ENCODE results near the gene ZNF148. TPM values are rescaled to one million over a fixed set of nuclear protein-coding genes. Genes with fewer than 3 reads are reported as not detected.

ZNF148 gene
- total RNA-seq, 2 experiments from 2014 or later, result 30.9 to 34.0 TPM

DNA sequence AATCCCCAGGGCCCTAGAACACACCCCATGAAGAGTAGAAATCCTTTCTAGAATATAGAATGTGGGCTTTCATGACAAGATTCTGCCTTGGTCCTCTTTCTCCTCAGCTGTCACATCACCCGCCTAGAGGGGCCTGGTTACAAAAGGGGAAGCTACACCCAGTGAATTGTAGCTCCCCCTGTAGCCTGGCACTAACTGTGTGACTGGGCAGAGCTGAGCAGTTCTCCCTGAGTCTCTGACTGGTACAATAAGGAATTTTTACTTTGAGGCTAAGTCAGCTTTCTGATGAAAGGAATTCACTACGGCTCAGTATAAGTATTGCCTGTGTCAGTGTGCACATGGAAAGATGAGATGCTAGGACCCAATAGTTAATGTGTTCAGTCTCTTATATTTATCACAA, 28.7 kb upstream of the ZNF148 start:
- Mint-ChIP-seq H3K9me3 (peaks cover 4% of the 10 kb centered on the region), H3K27ac (no peak overlapping the region), H3K4me1 (ENCODE audit: low read depth) (no peaks in the 10 kb centered on the region), H3K4me3 (no peak overlapping the region), H3K36me3 (ENCODE audit: low read depth) (no peaks in the 10 kb centered on the region), H3K27me3 (peaks cover 17% of the 10 kb centered on the region)
- Histone ChIP-seq H3K9me3 (ENCODE audit: control insufficient read depth in 1 of 2, insufficient read depth in 1 of 2, low read length in 2 of 2) (no peaks in the 10 kb centered on the region), H3K27me3 (ENCODE audit: control insufficient read depth in 1 of 2, insufficient read depth in 2 of 2, low read length in 2 of 2) (no peaks in the 10 kb centered on the region), H3K27ac (ENCODE audit: low read depth in 1 of 2, low read length in 2 of 2) (no peak overlapping the region), H3K4me3 (ENCODE audit: low read length) (no peak overlapping the region), H3K4me1 (ENCODE audit: insufficient read depth, low read length) (no peaks in the 10 kb centered on the region), H3K36me3 (ENCODE audit: insufficient read depth, low read length) (no peaks in the 10 kb centered on the region)
- no peak for TF ChIP-seq CTCF (IDR thresholded peaks at IDR 0.05)
- ChIA-PET POLR2A (no interaction called here), CTCF (no interaction called here)
- DNase-seq (no peak), ATAC-seq (ENCODE audit: poor library complexity) (no peak)
- intact Hi-C loops (cut with DNase I, micrococcal nuclease), result no loop called here

GRCh38 chr3:125402639-125403038, 27.5 kb upstream of the ZNF148 start:
- Histone ChIP-seq H3K9me3 (ENCODE audit: control insufficient read depth in 1 of 2, insufficient read depth in 1 of 2, low read length in 2 of 2) (no peaks in the 10 kb centered on the region), H3K27ac (ENCODE audit: low read depth in 1 of 2, low read length in 2 of 2) (no peak overlapping the region), H3K4me3 (ENCODE audit: low read length) (no peak overlapping the region), H3K27me3 (ENCODE audit: control insufficient read depth in 1 of 2, insufficient read depth in 2 of 2, low read length in 2 of 2) (no peaks in the 10 kb centered on the region), H3K36me3 (ENCODE audit: insufficient read depth, low read length) (no peaks in the 10 kb centered on the region), H3K4me1 (ENCODE audit: insufficient read depth, low read length) (no peaks in the 10 kb centered on the region)
- Mint-ChIP-seq H3K4me1 (ENCODE audit: low read depth) (no peaks in the 10 kb centered on the region), H3K9me3 (peaks cover 4% of the 10 kb centered on the region), H3K4me3 (no peak overlapping the region), H3K27ac (no peak overlapping the region), H3K27me3 (peaks cover 13% of the 10 kb centered on the region), H3K36me3 (ENCODE audit: low read depth) (no peaks in the 10 kb centered on the region)
- POLR2A ChIA-PET, result no interaction called here
- ATAC-seq (ENCODE audit: poor library complexity) (no peak), DNase-seq (no peak)
- TF ChIP-seq CTCF (IDR thresholded peaks at IDR 0.05), result no peak
- intact Hi-C loops (cut with DNase I, micrococcal nuclease), result no loop called here
- CTCF ChIA-PET, result no interaction called here

- ATAC-seq (ENCODE audit: poor library complexity) (no peak), DNase-seq (no peak)
- no peaks in the 10 kb centered on the region for H3K9me3 ChIP-seq (ENCODE audit: control insufficient read depth in 1 of 2, insufficient read depth in 1 of 2, low read length in 2 of 2)
- ChIA-PET POLR2A (no interaction called here), CTCF (no interaction called here)
- Mint-ChIP-seq H3K27ac (no peak overlapping the region), H3K36me3 (ENCODE audit: low read depth) (no peaks in the 10 kb centered on the region), H3K4me3 (no peak overlapping the region), H3K27me3 (peaks cover 17% of the 10 kb centered on the region), H3K4me1 (ENCODE audit: low read depth) (no peaks in the 10 kb centered on the region), H3K9me3 (peaks cover 4% of the 10 kb centered on the region)
- no peak for TF ChIP-seq CTCF (IDR thresholded peaks at IDR 0.05)
- no peaks in the 10 kb centered on the region for H3K36me3 ChIP-seq (ENCODE audit: insufficient read depth, low read length)
- no peak overlapping the region for H3K4me3 ChIP-seq (ENCODE audit: low read length)
- H3K27me3 ChIP-seq (ENCODE audit: control insufficient read depth in 1 of 2, insufficient read depth in 2 of 2, low read length in 2 of 2), result no peaks in the 10 kb centered on the region
- no peak overlapping the region for H3K27ac ChIP-seq (ENCODE audit: low read depth in 1 of 2, low read length in 2 of 2)
- intact Hi-C loops (cut with DNase I, micrococcal nuclease), result no loop called here
- no peaks in the 10 kb centered on the region for H3K4me1 ChIP-seq (ENCODE audit: insufficient read depth, low read length)
Observed at GRCh38 chr3:125401402-125401801, 26.3 kb upstream of the ZNF148 start.

All from CD4-positive, alpha-beta T cell (primary cell).